Measurements from ENCODE around the gene DDX6. TPM values are rescaled to one million over a fixed set of nuclear protein-coding genes. Genes with fewer than 3 reads are reported as not detected.

The DDX6 gene
- total and polyA plus RNA-seq, 4 donors = 11.3 to 98.4 (median 43.8) TPM

- H3K27ac ChIP-seq (ENCODE audit: low read depth in 1 of 2, low read length in 2 of 2) = no peak overlapping the region
- no peak overlapping the region for H3K9ac ChIP-seq (ENCODE audit: low read depth in 1 of 2, low read length in 2 of 2)
- H3K27me3 ChIP-seq (ENCODE audit: control insufficient read depth in 4 of 4, insufficient read depth in 4 of 4, low read length in 3 of 4) = no peaks in the 10 kb centered on the region
- DNase-seq (ENCODE audit: low spot score) = no peak
- H3K36me3 ChIP-seq (ENCODE audit: control insufficient read depth in 4 of 4, insufficient read depth in 3 of 4, low read depth in 1 of 4, low read length in 3 of 4) = no peaks in the 10 kb centered on the region
- TF ChIP-seq ATF3 (IDR thresholded peaks at IDR 0.05) (no peak), FOXA2 (IDR thresholded peaks at IDR 0.05) (no peak), HNF4G (IDR thresholded peaks at IDR 0.05) (no peak), GABPA (IDR thresholded peaks at IDR 0.05 in 1 of 2, conservative IDR thresholded peaks at IDR 0.05 in 1 of 2) (no peak), REST (IDR thresholded peaks at IDR 0.05) (no peak), ZBTB33 (IDR thresholded peaks at IDR 0.05) (no peak), EGR1 (IDR thresholded peaks at IDR 0.05; ENCODE audit: low read depth in 2 of 2) (no peak), CTCF (IDR thresholded peaks at IDR 0.05; ENCODE audit: low read depth, low read length, missing input control) (no peak), TAF1 (conservative IDR thresholded peaks at IDR 0.05) (no peak), SP1 (IDR thresholded peaks at IDR 0.05) (no peak), FOXA1 (IDR thresholded peaks at IDR 0.05) (no peak), YY1 (IDR thresholded peaks at IDR 0.05) (no peak), RAD21 (IDR thresholded peaks at IDR 0.05) (no peak), NR2F2 (IDR thresholded peaks at IDR 0.05) (no peak)
- H3K4me1 ChIP-seq (ENCODE audit: control insufficient read depth in 4 of 4, insufficient read depth in 4 of 4, low read length in 3 of 4) = peaks cover 0 to under 1% (median under 1%) of the 10 kb centered on the region in 4 donors
- H3K4me3 ChIP-seq (ENCODE audit: low read depth in 1 of 3, low read length in 3 of 3) = no peak overlapping the region
- 79% methylated on average over 6 of the region's 6 CpGs for WGBS
- no peaks in the 10 kb centered on the region for H3K9me3 ChIP-seq (ENCODE audit: control insufficient read depth in 4 of 4, low read length in 3 of 4)
These were observed 48.7 kb downstream of the DDX6 start for GRCh38 chr11:118742304-118742703.

GRCh38 chr11:118740892-118741291 lies 50.1 kb downstream of the DDX6 start:
- H3K4me3 ChIP-seq (ENCODE audit: low read depth in 1 of 3, low read length in 3 of 3) = no peak overlapping the region
- H3K9ac ChIP-seq (ENCODE audit: low read depth in 1 of 2, low read length in 2 of 2) = no peak overlapping the region
- H3K36me3 ChIP-seq (ENCODE audit: control insufficient read depth in 4 of 4, insufficient read depth in 3 of 4, low read depth in 1 of 4, low read length in 3 of 4) = no peaks in the 10 kb centered on the region
- no peaks in the 10 kb centered on the region for H3K9me3 ChIP-seq (ENCODE audit: control insufficient read depth in 4 of 4, low read length in 3 of 4)
- no peaks in the 10 kb centered on the region for H3K27me3 ChIP-seq (ENCODE audit: control insufficient read depth in 4 of 4, insufficient read depth in 4 of 4, low read length in 3 of 4)
- no peak for DNase-seq (ENCODE audit: low spot score)
- 75% methylated on average over 1 of the region's 1 CpG for WGBS
- H3K27ac ChIP-seq (ENCODE audit: low read depth in 1 of 2, low read length in 2 of 2) = no peak overlapping the region
- no peaks in the 10 kb centered on the region for H3K4me1 ChIP-seq (ENCODE audit: control insufficient read depth in 4 of 4, insufficient read depth in 4 of 4, low read length in 3 of 4)
- no peak for TF ChIP-seq ZBTB33 (IDR thresholded peaks at IDR 0.05)
- TF ChIP-seq JUND (IDR thresholded peaks at IDR 0.05) = no peak
- TF ChIP-seq MAX (IDR thresholded peaks at IDR 0.05) = no peak
- TF ChIP-seq CTCF (IDR thresholded peaks at IDR 0.05; ENCODE audit: low read depth, low read length, missing input control) = no peak
- TF ChIP-seq ATF3 (IDR thresholded peaks at IDR 0.05) = no peak
- no peak for TF ChIP-seq HNF4G (IDR thresholded peaks at IDR 0.05)

Data from liver (tissue), 9 donors.